H1 (cell line): ENCODE data around the gene RABL2A. TPM values are rescaled to one million over a fixed set of nuclear protein-coding genes. Genes with fewer than 3 reads are reported as not detected.
A peak's percentile ranks its signal among the peaks of the same experiment; 100 is the strongest.

Experiments used
- CTCF ChIA-PET: fragments of 300-600 bp; sonication (Branson Sonifier 250); formaldehyde crosslinking; loops from one replicate; lab custom pipeline; 2021; ENCODE audit not compliant: partially characterized antibody; lab: Charles Lee
- POLR2A ChIA-PET: fragments of 300-600 bp; sonication (Branson Sonifier 250); formaldehyde crosslinking; loops from one replicate; lab custom pipeline; 2021; ENCODE audit warnings: inconsistent platforms; ENCODE audit not compliant: partially characterized antibody; lab: Charles Lee
- DNase-seq, 2 experiments: peaks; one replicate each; pipeline versions ENCODE4 v3.0.0 to v3.0.0-alpha.2; 2010 to 2022; ENCODE audit warnings: low spot score in 2 of 2, low read depth in 1 of 2, mixed read lengths in 1 of 2
- FAIRE-seq: peaks from 2 replicates; lab custom pipeline; 2011; peaks lifted over from hg19 to GRCh38; lab: Jason Lieb, UNC
- H2AFZ ChIP-seq: 2 replicates; pipeline ENCODE4 v1.8.1; 2012; ENCODE audit warnings: low read length, inconsistent platforms
- H2AK5ac ChIP-seq: 2 replicates; pipeline ENCODE4 v1.6.1; 2013; ENCODE audit warnings: low read depth, low read length
- H2BK120ac ChIP-seq: replicated peaks from 2 replicates; pipeline ENCODE3; 2013; ENCODE audit warnings: low read depth, low read length, inconsistent platforms
- H2BK12ac ChIP-seq: 2 replicates; pipeline ENCODE4 v1.6.1; 2013; ENCODE audit warnings: low read depth, low read length
- H2BK15ac ChIP-seq: 2 replicates; pipeline ENCODE4 v1.6.1; 2013; ENCODE audit warnings: low read length
- H2BK20ac ChIP-seq: 2 replicates; pipeline ENCODE4 v1.6.1; 2013; ENCODE audit warnings: low read length
- H2BK5ac ChIP-seq: 2 replicates; pipeline ENCODE4 v1.6.1; 2013; ENCODE audit warnings: low read depth, low read length
- H3K14ac ChIP-seq: 2 replicates; pipeline ENCODE4 v1.6.1; 2013; ENCODE audit warnings: inconsistent platforms; ENCODE audit not compliant: insufficient read length
- H3K18ac ChIP-seq: 2 replicates; pipeline ENCODE4 v1.6.1; 2013; ENCODE audit warnings: low read length; ENCODE audit errors: extremely low read depth
- H3K23ac ChIP-seq: 2 replicates; pipeline ENCODE4 v1.6.1; 2013; ENCODE audit warnings: inconsistent platforms; ENCODE audit not compliant: insufficient read length
- H3K23me2 ChIP-seq: 2 replicates; pipeline ENCODE4 v1.6.1; 2013; ENCODE audit warnings: low read depth, low read length
- H3K27ac ChIP-seq: 2 replicates; pipeline ENCODE4 v1.6.1; 2011; ENCODE audit warnings: low read depth, low read length, inconsistent platforms
- H3K27me3 ChIP-seq, 4 experiments: replicated peaks in 1 of 4; 1 replicate in 1 of 4; 2 replicates in 3 of 4; pipeline versions ENCODE4 v1.6.1 to v1.8.1; 2011 to 2013; ENCODE audit warnings: low read length in 3 of 4, mild to moderate bottlenecking in 3 of 4, inconsistent platforms in 2 of 4, mixed read lengths in 2 of 4, moderate library complexity in 1 of 4; ENCODE audit not compliant: control insufficient read depth in 3 of 4, insufficient read depth in 3 of 4; ENCODE audit errors: extremely low read depth in 1 of 4
- H3K36me3 ChIP-seq, 4 experiments: 2 replicates each; pipeline versions ENCODE4 v1.6.1 to v1.8.1; 2011 to 2013; ENCODE audit warnings: mild to moderate bottlenecking in 4 of 4, low read length in 3 of 4, moderate library complexity in 2 of 4, control low read depth in 1 of 4, inconsistent platforms in 1 of 4; ENCODE audit not compliant: insufficient read depth in 4 of 4, control insufficient read depth in 2 of 4
- H3K4ac ChIP-seq: replicated peaks from 2 replicates; pipeline ENCODE3; 2013; ENCODE audit warnings: low read length, low read depth, mixed read lengths, inconsistent platforms; ENCODE audit not compliant: insufficient read length
- H3K4me1 ChIP-seq, 4 experiments: replicated peaks in 1 of 4; 1 replicate in 1 of 4; 2 replicates in 3 of 4; pipeline versions ENCODE4 v1.6.1 to v1.8.1; 2011 to 2013; ENCODE audit warnings: low read length in 3 of 4, inconsistent platforms in 2 of 4, mixed read lengths in 1 of 4; ENCODE audit not compliant: insufficient read depth in 4 of 4, control insufficient read depth in 3 of 4
- H3K4me2 ChIP-seq, 2 experiments: 2 replicates each; pipeline versions ENCODE4 v1.6.1 to v1.8.1; 2011 to 2013; ENCODE audit warnings: low read depth in 2 of 2, low read length in 2 of 2, control low read depth in 1 of 2, inconsistent platforms in 1 of 2, mild to moderate bottlenecking in 1 of 2; ENCODE audit not compliant: insufficient read depth in 1 of 2
- H3K4me3 ChIP-seq, 4 experiments: fragments of 200-600, 300-600 bp in 1 of 4; sonication (generic), shearing (Covaris generic), sonication (Bioruptor Twin) in 1 of 4; 2 replicates each; pipeline versions ENCODE4 v1.5.1 to v1.8.1; 2011 to 2016; ENCODE audit warnings: low read length in 4 of 4, low read depth in 3 of 4, control low read depth in 2 of 4, inconsistent platforms in 2 of 4, mild to moderate bottlenecking in 2 of 4, mixed read lengths in 1 of 4, moderate library complexity in 1 of 4; ENCODE audit not compliant: insufficient read depth in 2 of 4; ENCODE audit errors: extremely low read depth in 1 of 4
- H3K56ac ChIP-seq: replicated peaks from 2 replicates; pipeline ENCODE3; 2013; ENCODE audit warnings: low read depth, mild to moderate bottlenecking, mixed read lengths, low read length, inconsistent platforms; ENCODE audit not compliant: insufficient read length
- H3K79me1 ChIP-seq: 2 replicates; pipeline ENCODE4 v1.6.1; 2013; ENCODE audit warnings: low read depth, low read length, control low read depth
- H3K79me2 ChIP-seq, 2 experiments: 2 replicates each; pipeline versions ENCODE4 v1.6.1 to v1.8.1; 2012 to 2013; ENCODE audit warnings: low read length in 2 of 2, mild to moderate bottlenecking in 2 of 2, inconsistent platforms in 1 of 2; ENCODE audit not compliant: insufficient read depth in 2 of 2, control insufficient read depth in 1 of 2
- H3K9ac ChIP-seq, 4 experiments: replicated peaks in 1 of 4; 1 replicate in 1 of 4; 2 replicates in 3 of 4; pipeline versions ENCODE4 v1.6.1 to v1.8.1; 2011 to 2013; ENCODE audit warnings: low read depth in 3 of 4, low read length in 3 of 4, control low read depth in 2 of 4, mild to moderate bottlenecking in 2 of 4, moderate library complexity in 2 of 4, inconsistent platforms in 1 of 4; ENCODE audit errors: extremely low read depth in 1 of 4
- H3K9me3 ChIP-seq, 2 experiments: 2 replicates each; pipeline versions ENCODE4 v1.6.1 to v1.8.1; 2012 to 2013; ENCODE audit warnings: mild to moderate bottlenecking in 2 of 2, moderate library complexity in 2 of 2, control low read depth in 1 of 2, inconsistent platforms in 1 of 2, low read depth in 1 of 2, low read length in 1 of 2, mixed read lengths in 1 of 2; ENCODE audit not compliant: insufficient read depth in 2 of 2
- H4K20me1 ChIP-seq, 2 experiments: replicated peaks in 1 of 2; 2 replicates each; pipeline versions ENCODE3 to v1.8.1; 2011 to 2013; ENCODE audit warnings: inconsistent platforms in 2 of 2, low read length in 2 of 2, mild to moderate bottlenecking in 1 of 2; ENCODE audit not compliant: insufficient read depth in 2 of 2, control insufficient read depth in 1 of 2
- H4K5ac ChIP-seq: 2 replicates; pipeline ENCODE4 v1.6.1; 2013; ENCODE audit warnings: low read length, low read depth, mixed read lengths, inconsistent platforms; ENCODE audit not compliant: insufficient read length
- H4K8ac ChIP-seq: 2 replicates; pipeline ENCODE4 v1.8.0; 2013; ENCODE audit warnings: mild to moderate bottlenecking, moderate library complexity, low read length, inconsistent platforms; ENCODE audit not compliant: insufficient read depth; ENCODE audit errors: extremely low read depth
- H4K91ac ChIP-seq: replicated peaks from 2 replicates; pipeline ENCODE3; 2013; ENCODE audit warnings: low read length, mixed read lengths, inconsistent platforms; ENCODE audit not compliant: insufficient read length
- ASH2L ChIP-seq: fragments of 200-600, 300-600 bp; sonication (generic); IDR thresholded peaks from one replicate; pipeline ENCODE4 v1.7.1; 2017; ENCODE audit warnings: low read length
- ATF2 ChIP-seq: IDR thresholded peaks from 2 replicates; pipeline ENCODE4 v1.6.1; 2012; ENCODE audit warnings: low read length, inconsistent platforms
- ATF3 ChIP-seq: IDR thresholded peaks from 2 replicates; pipeline ENCODE4 v1.6.1; 2011; ENCODE audit warnings: low read depth, mild to moderate bottlenecking, low read length; ENCODE audit not compliant: insufficient read depth
- CEBPB ChIP-seq: IDR thresholded peaks from 2 replicates; pipeline ENCODE4 v1.6.1; 2012; ENCODE audit warnings: low read depth, low read length
- E2F6 ChIP-seq: IDR thresholded peaks from 2 replicates; pipeline ENCODE4 v1.6.1; 2012; ENCODE audit warnings: inconsistent platforms
- EGR1 ChIP-seq: IDR thresholded peaks from 2 replicates; pipeline ENCODE4 v1.6.1; 2011; ENCODE audit warnings: low read depth, low read length, borderline replicate concordance
- KDM4A ChIP-seq: IDR thresholded peaks from one replicate; pipeline ENCODE4 v1.7.1; 2012; ENCODE audit warnings: low read depth, mild to moderate bottlenecking, moderate library complexity, low read length, inconsistent platforms; ENCODE audit not compliant: severe bottlenecking
- SAP30 ChIP-seq: fragments of 300-600 bp; sonication (generic); IDR thresholded peaks from 2 replicates; pipeline ENCODE4 v1.7.1; 2012; ENCODE audit warnings: low read length, moderate library complexity, mild to moderate bottlenecking, inconsistent platforms; ENCODE audit not compliant: insufficient read depth, insufficient replicate concordance
- SP1 ChIP-seq: IDR thresholded peaks from 2 replicates; pipeline ENCODE4 v1.6.1; 2011; ENCODE audit warnings: low read depth, low read length
- WGBS, 2 experiments: shearing (Covaris generic) in 1 of 2; methylation state at CpG; one replicate each; pipeline versions ENCODE4 v1.1.6 to v1.1.7; 2013 to 2015; ENCODE audit warnings: low lambda C conversion rate in 2 of 2, mixed read lengths in 2 of 2, inconsistent platforms in 1 of 2, low coverage in 1 of 2, missing lambda C conversion rate in 1 of 2; ENCODE audit not compliant: insufficient replicate concordance in 2 of 2, insufficient coverage in 1 of 2, insufficient read length in 1 of 2; ENCODE audit errors: extremely low coverage in 1 of 2, missing lambda C conversion rate in 1 of 2; 5-methylcytosine and 5-hydroxymethylcytosine counted together
- polyA plus RNA-seq, 7 experiments: library from polyadenylated mRNA; depleted of rRNA in 3 of 7; stranded (reverse) in 5 of 7; unstranded in 2 of 7; fragments of >200 nt in 5 of 7; fragments of 200-250 nt in 2 of 7; gene quantifications; 1 replicate in 5 of 7; 2 replicates in 1 of 7; 4 replicates in 1 of 7; pipeline versions ENCODE4 v1.2.1 to v1.2.3, GENCODE V29; 2011 to 2013; ENCODE audit warnings: missing spikeins in 2 of 7, mixed read lengths in 2 of 7
- total RNA-seq: library from RNA; stranded (reverse); fragmentation: NEBNext Ultra II Directional; extraction: Animal tissue kit (Norgen Biotek cat#: 25700); gene quantifications from 2 replicates; pipeline ENCODE4 v1.2.1, GENCODE V29; 2021

The RABL2A gene
- total and polyA plus RNA-seq, 2 of the 8 experiments (the other 6 are each of a cell fraction or from before 2014, with no cell fraction given): 6.9 to 10.9 TPM

- Histone ChIP-seq H3K4me3 (no peak overlapping the region; a peak in 1 of 8 replicates), H3K23me2 (no peaks in the 10 kb centered on the region), H4K91ac (no peak overlapping the region), H3K18ac (no peak overlapping the region), H4K8ac (no peak overlapping the region), H2BK120ac (no peak overlapping the region), H3K56ac (no peak overlapping the region), H3K4me2 (peak overlapping the region; percentile 15 to 39; a peak in 2 of 4 replicates), H3K14ac (no peak overlapping the region), H3K4me1 (peaks cover 2 to 9% (median 5%) of the 10 kb centered on the region in 4 experiments; a peak in 4 of 7 replicates), H2BK12ac (no peak overlapping the region), H4K5ac (no peak overlapping the region), H3K27ac (no peak overlapping the region), H3K79me1 (no peaks in the 10 kb centered on the region), H3K23ac (no peak overlapping the region), H4K20me1 (no peaks in the 10 kb centered on the region), H3K36me3 (no peaks in the 10 kb centered on the region), H3K79me2 (no peaks in the 10 kb centered on the region), H3K27me3 (peaks cover 0 to 14% (median 0%) of the 10 kb centered on the region in 4 experiments; a peak in 1 of 7 replicates), H2BK20ac (no peak overlapping the region), H3K9ac (no peak overlapping the region; a peak in 1 of 7 replicates), H2BK5ac (no peak overlapping the region), H2AK5ac (no peak overlapping the region), H2BK15ac (no peak overlapping the region), H2AFZ (no peak overlapping the region), H3K4ac (no peak overlapping the region), H3K9me3 (no peaks in the 10 kb centered on the region)
- TF ChIP-seq ASH2L (no peak), SAP30 (no peak), KDM4A (no peak), E2F6 (no peak), ATF3 (no peak), CEBPB (no peak), ATF2 (no peak), SP1 (no peak), EGR1 (no peak)
- 44% methylated on average over 7 of the region's 7 CpGs; no CpG with 5 or more reads in 1 of the 2 experiments for WGBS, 2 experiments
- CTCF ChIA-PET: no interaction called here
- no peak for FAIRE-seq
- no peak for DNase-seq
- POLR2A ChIA-PET: no interaction called here
These were observed 45.4 kb downstream of the RABL2A start for GRCh38 chr2:113672326-113672932.
